Gastrocnemius medialis (tissue), 4 donors: Measurements from ENCODE around the gene EGFR.

Source experiments
- CTCF ChIP-seq, 5 experiments: fragments of 450-650 bp in 3 of 5; fragments of 200-600 bp in 2 of 5; sonication (generic) in 2 of 5; IDR thresholded peaks in 4 of 5; conservative IDR thresholded peaks in 1 of 5; 1 replicate in 4 of 5; 2 replicates in 1 of 5; pipeline ENCODE4 v1.5.1; 2016 to 2019; ENCODE audit warnings: antibody characterized with exemption in 5 of 5, mild to moderate bottlenecking in 3 of 5, moderate library complexity in 3 of 5
- POLR2A ChIP-seq, 2 donors: fragments of 450-650 bp; IDR thresholded peaks; one replicate each; pipeline ENCODE4 v1.6.1; 2017; ENCODE audit warnings: antibody characterized with exemption in 2 of 2, mild to moderate bottlenecking in 2 of 2, moderate library complexity in 2 of 2

- TF ChIP-seq CTCF (IDR thresholded peaks at IDR 0.05 in 4 of 5, conservative IDR thresholded peaks at IDR 0.05 in 1 of 5), result no peak
- no peak for TF ChIP-seq POLR2A (IDR thresholded peaks at IDR 0.05)
These were observed 976 bp upstream of the EGFR start for GRCh38 chr7:55017841-55018240.
